Osteocyte (in vitro differentiated cells): ENCODE data around the gene LHX6. TPM values are rescaled to one million over a fixed set of nuclear protein-coding genes. Genes with fewer than 3 reads are reported as not detected.

Source experiments
- DNase-seq: peaks from one replicate; pipeline ENCODE4 v3.0.0; 2021; ENCODE audit warnings: mixed read lengths; ENCODE audit not compliant: unreplicated experiment; ENCODE audit errors: extremely low spot score
- H3K27ac Mint-ChIP-seq: one replicate; pipeline ENCODE4 v1.8.0; 2021; ENCODE audit warnings: mild to moderate bottlenecking, mixed read lengths; ENCODE audit not compliant: unreplicated experiment
- H3K27me3 Mint-ChIP-seq: one replicate; pipeline ENCODE4 v1.8.0; 2021; ENCODE audit warnings: mixed read lengths; ENCODE audit not compliant: unreplicated experiment
- H3K36me3 Mint-ChIP-seq: one replicate; pipeline ENCODE4 v1.8.0; 2021; ENCODE audit warnings: mixed read lengths; ENCODE audit not compliant: unreplicated experiment
- H3K4me1 Mint-ChIP-seq: one replicate; pipeline ENCODE4 v1.8.0; 2021; ENCODE audit warnings: mixed read lengths; ENCODE audit not compliant: unreplicated experiment
- H3K4me3 Mint-ChIP-seq: one replicate; pipeline ENCODE4 v1.8.0; 2021; ENCODE audit warnings: mild to moderate bottlenecking, moderate library complexity, mixed read lengths; ENCODE audit not compliant: unreplicated experiment
- H3K9me3 Mint-ChIP-seq: one replicate; pipeline ENCODE4 v1.8.0; 2021; ENCODE audit warnings: mixed read lengths; ENCODE audit not compliant: unreplicated experiment
- total RNA-seq: library from RNA; stranded (reverse); gene quantifications from 2 replicates; pipeline ENCODE4 v1.2.1, GENCODE V29; 2021
- TF ChIP-seq, protein P1 (sequence below): fragments of 200-600 bp; sonication (generic); IDR thresholded peaks from 2 replicates; pipeline ENCODE4 v1.5.0; 2021; ENCODE audit warnings: antibody characterized with exemption, mild to moderate bottlenecking, moderate library complexity

Gene LHX6
- total RNA-seq, 1 donor from 2014 or later, result not detected

GRCh38 chr9:122179690-122180074, 49.1 kb downstream of the LHX6 start:
- no peak overlapping the region for H3K4me3 Mint-ChIP-seq
- no peak for DNase-seq

GRCh38 chr9:122179054-122179689, 49.6 kb downstream of the LHX6 start:
- Mint-ChIP-seq H3K27ac (no peak overlapping the region), H3K9me3 (no peaks in the 10 kb centered on the region), H3K4me1 (peaks cover 2% of the 10 kb centered on the region), H3K36me3 (no peaks in the 10 kb centered on the region), H3K27me3 (peaks cover 50% of the 10 kb centered on the region), H3K4me3 (no peak overlapping the region)
- no peak for DNase-seq
- TF ChIP-seq, protein P1, sequence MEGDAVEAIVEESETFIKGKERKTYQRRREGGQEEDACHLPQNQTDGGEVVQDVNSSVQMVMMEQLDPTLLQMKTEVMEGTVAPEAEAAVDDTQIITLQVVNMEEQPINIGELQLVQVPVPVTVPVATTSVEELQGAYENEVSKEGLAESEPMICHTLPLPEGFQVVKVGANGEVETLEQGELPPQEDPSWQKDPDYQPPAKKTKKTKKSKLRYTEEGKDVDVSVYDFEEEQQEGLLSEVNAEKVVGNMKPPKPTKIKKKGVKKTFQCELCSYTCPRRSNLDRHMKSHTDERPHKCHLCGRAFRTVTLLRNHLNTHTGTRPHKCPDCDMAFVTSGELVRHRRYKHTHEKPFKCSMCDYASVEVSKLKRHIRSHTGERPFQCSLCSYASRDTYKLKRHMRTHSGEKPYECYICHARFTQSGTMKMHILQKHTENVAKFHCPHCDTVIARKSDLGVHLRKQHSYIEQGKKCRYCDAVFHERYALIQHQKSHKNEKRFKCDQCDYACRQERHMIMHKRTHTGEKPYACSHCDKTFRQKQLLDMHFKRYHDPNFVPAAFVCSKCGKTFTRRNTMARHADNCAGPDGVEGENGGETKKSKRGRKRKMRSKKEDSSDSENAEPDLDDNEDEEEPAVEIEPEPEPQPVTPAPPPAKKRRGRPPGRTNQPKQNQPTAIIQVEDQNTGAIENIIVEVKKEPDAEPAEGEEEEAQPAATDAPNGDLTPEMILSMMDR, result no peak

More at GRCh38 chr9:122179690-122180074, 49.1 kb downstream of the LHX6 start:
- no peak overlapping the region for H3K27ac Mint-ChIP-seq
- peaks cover 48% of the 10 kb centered on the region for H3K27me3 Mint-ChIP-seq
- TF ChIP-seq, protein P1, result no peak
- no peaks in the 10 kb centered on the region for H3K36me3 Mint-ChIP-seq
- peaks cover 2% of the 10 kb centered on the region for H3K4me1 Mint-ChIP-seq
- H3K9me3 Mint-ChIP-seq, result no peaks in the 10 kb centered on the region

DNA sequence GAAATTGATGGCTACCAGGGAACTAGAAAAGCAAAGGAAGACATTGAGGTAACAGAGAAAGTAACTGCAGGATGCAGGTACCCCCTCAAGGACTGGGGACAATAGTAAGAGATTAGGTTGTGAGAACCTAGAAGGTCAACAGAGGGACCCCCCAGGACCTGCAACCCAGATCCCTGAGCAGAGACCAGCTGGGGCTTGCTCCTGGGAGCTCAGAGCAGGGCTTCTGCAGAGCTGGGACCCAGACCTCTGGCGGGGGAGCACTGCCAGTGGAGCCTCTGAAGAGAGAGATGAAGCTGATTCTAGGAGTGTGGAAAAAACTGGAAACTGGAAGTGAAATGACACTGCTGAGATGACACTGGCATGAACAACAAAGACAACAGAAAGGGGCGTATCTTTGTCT, 51.8 kb downstream of the LHX6 start:
- Mint-ChIP-seq H3K4me3 (no peak overlapping the region), H3K27me3 (peaks cover 45% of the 10 kb centered on the region), H3K9me3 (no peaks in the 10 kb centered on the region), H3K27ac (no peak overlapping the region), H3K36me3 (no peaks in the 10 kb centered on the region), H3K4me1 (peaks cover 2% of the 10 kb centered on the region)
- TF ChIP-seq, protein P1, result no peak
- no peak for DNase-seq

GRCh38 chr9:122173670-122174069, 55.1 kb downstream of the LHX6 start:
- Mint-ChIP-seq H3K27ac (no peak overlapping the region), H3K4me1 (no peaks in the 10 kb centered on the region), H3K27me3 (peaks cover 61% of the 10 kb centered on the region), H3K36me3 (no peaks in the 10 kb centered on the region), H3K4me3 (no peak overlapping the region), H3K9me3 (no peaks in the 10 kb centered on the region)
- TF ChIP-seq, protein P1, result no peak
- DNase-seq, result no peak

GRCh38 chr9:122172131-122172530, 56.6 kb downstream of the LHX6 start:
- Mint-ChIP-seq H3K9me3 (no peaks in the 10 kb centered on the region), H3K4me3 (no peak overlapping the region), H3K36me3 (no peaks in the 10 kb centered on the region), H3K27ac (no peak overlapping the region), H3K27me3 (peaks cover 64% of the 10 kb centered on the region), H3K4me1 (no peaks in the 10 kb centered on the region)
- TF ChIP-seq, protein P1, result no peak
- no peak for DNase-seq
